HEK293T (cell line): Measurements from ENCODE around the gene TIGD4.
A peak's percentile ranks its signal among the peaks of the same experiment; 100 is the strongest.

Source experiments
- CTCF ChIA-PET: fragments of 350-600 bp; formaldehyde crosslinking; extraction: SDS; loops from one replicate; lab custom pipeline; 2021; ENCODE audit warnings: antibody characterized with exemption, inconsistent platforms; lab: Yijun Ruan, JAX
- POLR2A ChIA-PET: fragments of 350-600 bp; formaldehyde crosslinking; extraction: SDS; loops from one replicate; lab custom pipeline; 2020; ENCODE audit warnings: antibody characterized with exemption, inconsistent platforms; lab: Yijun Ruan, JAX
- DNase-seq: peaks from one replicate; pipeline ENCODE4 v3.0.0; 2012; ENCODE audit warnings: mixed read lengths; ENCODE audit errors: extremely low spot score
- ARNT ChIP-seq: fragments of 450-650 bp; IDR thresholded peaks from 2 replicates; pipeline ENCODE4 v1.6.1; 2017; ENCODE audit warnings: mild to moderate bottlenecking
- BHLHE40 ChIP-seq: fragments of 450-650 bp; IDR thresholded peaks from 2 replicates; pipeline ENCODE4 v1.6.1; 2016; ENCODE audit warnings: mild to moderate bottlenecking, moderate library complexity, borderline replicate concordance
- CTBP1 ChIP-seq: fragments of 450-650 bp; IDR thresholded peaks from 2 replicates; pipeline ENCODE4 v1.6.1; 2016; ENCODE audit warnings: borderline replicate concordance
- ELF4 ChIP-seq: fragments of 450-650 bp; IDR thresholded peaks from 2 replicates; pipeline ENCODE4 v1.6.1; 2017; ENCODE audit warnings: antibody characterized with exemption
- FOXA1 ChIP-seq: fragments of 450-650 bp; IDR thresholded peaks from 2 replicates; pipeline ENCODE4 v1.6.1; 2016; ENCODE audit warnings: mild to moderate bottlenecking
- FOXK2 ChIP-seq: fragments of 450-650 bp; IDR thresholded peaks from 2 replicates; pipeline ENCODE4 v1.6.1; 2016; ENCODE audit warnings: mild to moderate bottlenecking
- FOXM1 ChIP-seq: fragments of 450-650 bp; IDR thresholded peaks from 2 replicates; pipeline ENCODE4 v1.6.1; 2017; ENCODE audit warnings: mild to moderate bottlenecking, borderline replicate concordance
- HDGF ChIP-seq: fragments of 450-650 bp; IDR thresholded peaks from 2 replicates; pipeline ENCODE4 v1.6.1; 2017; ENCODE audit warnings: antibody characterized with exemption, borderline replicate concordance
- L3MBTL2 ChIP-seq: fragments of 450-650 bp; conservative IDR thresholded peaks from 2 replicates; pipeline ENCODE4 v1.6.1; 2016; ENCODE audit warnings: mild to moderate bottlenecking
- LEF1 ChIP-seq: fragments of 450-650 bp; IDR thresholded peaks from 2 replicates; pipeline ENCODE4 v1.6.1; 2017; ENCODE audit warnings: mild to moderate bottlenecking, borderline replicate concordance
- NFRKB ChIP-seq: fragments of 450-650 bp; IDR thresholded peaks from 2 replicates; pipeline ENCODE4 v1.6.1; 2016; ENCODE audit warnings: mild to moderate bottlenecking, moderate library complexity
- SP1 ChIP-seq: fragments of 450-650 bp; IDR thresholded peaks from 2 replicates; pipeline ENCODE4 v1.6.1; 2017
- SUZ12 ChIP-seq: fragments of 450-650 bp; IDR thresholded peaks from 2 replicates; pipeline ENCODE4 v1.6.1; 2016; ENCODE audit warnings: mild to moderate bottlenecking
- TARDBP ChIP-seq: fragments of 450-650 bp; IDR thresholded peaks from 2 replicates; pipeline ENCODE4 v1.6.1; 2016
- ZNF384 ChIP-seq: fragments of 450-650 bp; IDR thresholded peaks from 2 replicates; pipeline ENCODE4 v1.6.1; 2016
- TF ChIP-seq, protein P1 (sequence below): fragments of 450-650 bp; IDR thresholded peaks from 2 replicates; pipeline ENCODE4 v1.6.1; 2016

The TIGD4 gene

DNA sequence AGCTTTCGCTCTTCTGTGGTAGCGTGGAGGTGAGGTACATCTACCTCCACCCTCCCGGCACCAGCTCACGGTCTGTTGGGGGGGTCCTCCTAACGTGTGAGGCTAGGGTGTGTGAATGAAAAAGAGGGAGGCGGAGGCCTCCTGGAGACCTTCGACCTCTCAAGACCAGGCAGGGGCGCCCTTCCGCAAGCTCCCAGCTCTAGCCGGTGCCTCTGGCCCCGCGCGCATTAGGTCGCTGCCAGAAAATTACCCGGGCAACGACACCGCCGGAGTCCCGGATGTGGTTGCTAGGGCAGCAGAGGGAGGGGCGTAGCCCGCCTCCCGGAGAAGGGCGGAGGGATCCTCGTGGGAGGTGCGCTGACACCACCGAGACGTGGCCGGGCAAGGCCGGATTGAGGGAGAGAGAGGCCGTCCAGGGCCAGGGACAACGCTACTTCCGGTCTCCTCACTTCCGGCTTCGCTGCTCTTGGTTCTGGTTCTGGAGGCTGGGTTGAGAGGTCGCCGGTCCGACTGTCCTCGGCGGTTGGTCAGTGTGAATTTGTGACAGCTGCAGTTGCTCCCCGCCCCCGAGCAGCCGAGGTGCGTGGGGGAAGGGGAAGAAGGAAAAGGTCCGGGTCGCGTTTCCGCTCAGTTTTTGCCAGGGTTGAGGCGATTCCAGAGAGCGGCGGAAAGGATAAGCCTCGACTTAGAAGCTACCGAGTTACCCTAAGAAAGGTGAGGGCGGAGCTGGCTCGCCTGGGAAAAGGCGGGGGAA lies at the start of gene TIGD4, which contains the start of gene ARFIP1:
TIGD4 (minus strand) TSS at position 218 of the 754 bp plus-strand sequence. CDS start 8,726 bp downstream, outside the sequence.
ARFIP1 (plus strand) TSS at position 442 of the 754 bp plus-strand sequence. CDS start 49,680 bp downstream, outside the sequence.
- peak; percentile 95 for DNase-seq
- ChIA-PET POLR2A (interaction anchor here (0.6 to 2.3 kb wide), 9 partner anchors 8 to 189 kb away, joined by 3 to 11 read pairs (median 5); no protein-coding TSS in a partner anchor), CTCF (interaction anchor here (0.6 to 1.7 kb wide), 13 partner anchors 8 to 731 kb away, joined by 3 to 8 read pairs (median 3); no protein-coding TSS in a partner anchor)
- no peak for TF ChIP-seq SP1
- no peak for TF ChIP-seq HDGF
- TF ChIP-seq LEF1 = no peak
- TF ChIP-seq BHLHE40 = no peak
- TF ChIP-seq ELF4 = peak; percentile 87
- TF ChIP-seq ARNT = no peak
- TF ChIP-seq CTBP1 = no peak
- TF ChIP-seq L3MBTL2 = peak; percentile 14
- TF ChIP-seq TARDBP = no peak
- TF ChIP-seq, protein P1, sequence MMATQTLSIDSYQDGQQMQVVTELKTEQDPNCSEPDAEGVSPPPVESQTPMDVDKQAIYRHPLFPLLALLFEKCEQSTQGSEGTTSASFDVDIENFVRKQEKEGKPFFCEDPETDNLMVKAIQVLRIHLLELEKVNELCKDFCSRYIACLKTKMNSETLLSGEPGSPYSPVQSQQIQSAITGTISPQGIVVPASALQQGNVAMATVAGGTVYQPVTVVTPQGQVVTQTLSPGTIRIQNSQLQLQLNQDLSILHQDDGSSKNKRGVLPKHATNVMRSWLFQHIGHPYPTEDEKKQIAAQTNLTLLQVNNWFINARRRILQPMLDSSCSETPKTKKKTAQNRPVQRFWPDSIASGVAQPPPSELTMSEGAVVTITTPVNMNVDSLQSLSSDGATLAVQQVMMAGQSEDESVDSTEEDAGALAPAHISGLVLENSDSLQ = peak; percentile 39; the same call in 1 of the 2 replicates
- no peak for TF ChIP-seq FOXK2
- no peak for TF ChIP-seq SUZ12

DNA sequence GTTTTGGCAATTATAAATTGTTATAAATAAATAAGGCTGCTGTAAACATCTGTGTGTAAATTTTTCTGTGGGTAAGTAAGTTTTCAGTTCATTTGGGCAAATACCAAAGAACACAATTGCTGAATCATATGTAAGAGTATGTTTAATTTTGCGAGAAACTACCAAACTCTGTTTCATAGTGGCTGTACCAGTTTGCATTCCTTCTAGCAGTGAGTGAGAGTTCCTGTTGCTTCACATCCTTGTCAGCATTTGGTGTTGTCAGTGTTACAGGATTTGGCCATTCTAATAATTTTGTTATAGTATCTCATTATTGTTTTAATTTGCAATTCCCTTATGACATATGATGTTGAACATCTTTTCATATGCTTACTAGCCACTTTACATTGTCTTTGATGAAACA lies 48.6 kb upstream of the TIGD4 start:
- ChIA-PET POLR2A (no interaction called here), CTCF (no interaction called here)
- no peak for TF ChIP-seq FOXA1
- TF ChIP-seq CTBP1 = no peak
- TF ChIP-seq, protein P1 = no peak
- no peak for TF ChIP-seq ELF4
- no peak for TF ChIP-seq HDGF
- TF ChIP-seq FOXK2 = no peak
- TF ChIP-seq L3MBTL2 = no peak
- TF ChIP-seq ARNT = no peak
- TF ChIP-seq FOXM1 = no peak
- TF ChIP-seq SP1 = no peak
- no peak for TF ChIP-seq ZNF384
- no peak for TF ChIP-seq SUZ12
- TF ChIP-seq BHLHE40 = no peak
- TF ChIP-seq LEF1 = no peak
- TF ChIP-seq NFRKB = no peak
- TF ChIP-seq TARDBP = no peak
- DNase-seq = no peak

DNA sequence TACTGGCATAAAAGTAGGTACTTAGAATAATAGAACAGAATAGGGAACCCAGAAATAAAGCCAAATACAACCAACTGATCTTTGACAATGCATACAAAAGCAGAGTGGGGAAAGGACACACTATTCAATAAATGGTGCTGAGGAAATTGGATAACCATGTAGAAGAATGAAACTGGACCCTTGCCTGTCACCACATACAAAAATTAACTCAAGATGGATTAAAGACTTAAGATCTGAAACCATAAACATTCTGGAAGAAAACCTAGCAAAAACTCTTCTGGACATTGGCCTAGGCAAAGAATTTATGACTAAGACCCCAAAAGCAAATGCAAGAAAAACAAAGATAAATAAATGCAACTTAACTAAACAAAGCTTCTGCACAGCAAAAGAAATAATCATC lies 45.8 kb upstream of the TIGD4 start:
- ChIA-PET POLR2A (no interaction called here), CTCF (no interaction called here)

DNA sequence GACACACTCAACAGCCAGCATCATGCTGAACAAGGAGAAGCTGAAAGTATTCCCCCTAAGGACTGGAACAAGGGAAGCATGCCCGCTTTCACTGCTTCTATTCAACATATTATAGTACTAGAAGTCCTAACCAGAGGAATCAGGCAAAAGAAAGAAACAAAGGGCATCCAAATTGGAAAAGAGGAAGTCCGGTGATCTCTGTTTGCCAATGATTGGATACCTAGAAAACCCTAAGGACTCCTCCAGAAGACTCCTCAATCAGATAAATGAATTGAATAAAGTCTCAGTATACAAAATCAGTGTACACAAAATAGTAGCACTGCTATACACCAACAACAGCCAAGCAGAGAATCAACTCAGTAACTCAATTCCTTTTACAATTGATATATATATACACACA lies 45.0 kb upstream of the TIGD4 start:
- POLR2A ChIA-PET = no interaction called here
- no peak for DNase-seq
- CTCF ChIA-PET = no interaction called here

More for the DNA sequence above, 45.8 kb upstream of the TIGD4 start:
- no peak for DNase-seq
- no peak for TF ChIP-seq ARNT
- no peak for TF ChIP-seq LEF1
- TF ChIP-seq FOXK2 = no peak
- no peak for TF ChIP-seq SUZ12
- no peak for TF ChIP-seq L3MBTL2
- TF ChIP-seq BHLHE40 = no peak
- no peak for TF ChIP-seq ZNF384
- TF ChIP-seq NFRKB = no peak
- TF ChIP-seq, protein P1 = no peak
- TF ChIP-seq SP1 = no peak
- no peak for TF ChIP-seq CTBP1
- TF ChIP-seq FOXA1 = no peak

More for the DNA sequence above, 45.0 kb upstream of the TIGD4 start:
- no peak for TF ChIP-seq SP1
- no peak for TF ChIP-seq NFRKB
- no peak for TF ChIP-seq L3MBTL2
- no peak for TF ChIP-seq HDGF
- TF ChIP-seq LEF1 = no peak
- no peak for TF ChIP-seq ZNF384
- no peak for TF ChIP-seq FOXA1
- no peak for TF ChIP-seq SUZ12
- no peak for TF ChIP-seq ARNT
- no peak for TF ChIP-seq ELF4
- TF ChIP-seq, protein P1 = no peak
- no peak for TF ChIP-seq TARDBP
- no peak for TF ChIP-seq BHLHE40
- no peak for TF ChIP-seq CTBP1
- no peak for TF ChIP-seq FOXM1
- TF ChIP-seq FOXK2 = no peak
